Calu3 (cell line): ENCODE results near the gene SCN2B. TPM values are rescaled to one million over a fixed set of nuclear protein-coding genes. Genes with fewer than 3 reads are reported as not detected.

Experiments used
- BruUV-seq: library from RNA; stranded (reverse); fragments of 400-500 nt; replicated peaks from 2 replicates; lab custom pipeline; 2021; lab: Mats Ljungman, UMichigan
- CTCF ChIA-PET: fragments of 300-600 bp; sonication (Branson Sonifier 250); formaldehyde crosslinking; loops from one replicate; lab custom pipeline; 2022; ENCODE audit warnings: antibody characterized with exemption; lab: Charles Lee
- DNase-seq: peaks from one replicate; pipeline ENCODE4 v3.0.0; 2022
- H3K27ac Mint-ChIP-seq: one replicate; pipeline ENCODE4 v1.8.0; 2022; ENCODE audit warnings: mixed read lengths; ENCODE audit not compliant: unreplicated experiment
- H3K27me3 Mint-ChIP-seq: one replicate; pipeline ENCODE4 v1.8.0; 2022; ENCODE audit warnings: mixed read lengths; ENCODE audit not compliant: unreplicated experiment
- H3K36me3 Mint-ChIP-seq: one replicate; pipeline ENCODE4 v1.8.0; 2022; ENCODE audit warnings: mild to moderate bottlenecking, moderate library complexity, mixed read lengths; ENCODE audit not compliant: insufficient read depth, unreplicated experiment
- H3K4me1 Mint-ChIP-seq: one replicate; pipeline ENCODE4 v1.8.0; 2022; ENCODE audit warnings: mild to moderate bottlenecking, low read depth, mixed read lengths; ENCODE audit not compliant: unreplicated experiment
- H3K4me3 Mint-ChIP-seq: one replicate; pipeline ENCODE4 v1.8.0; 2022; ENCODE audit warnings: mild to moderate bottlenecking, low read depth, moderate library complexity, mixed read lengths; ENCODE audit not compliant: unreplicated experiment
- H3K9me3 Mint-ChIP-seq: one replicate; pipeline ENCODE4 v1.8.0; 2022; ENCODE audit warnings: low read depth, mixed read lengths; ENCODE audit not compliant: unreplicated experiment
- intact Hi-C: fragments of 100-400 bp; cut with micrococcal nuclease; formaldehyde crosslinking; loops from one replicate; pipeline ENCODE4 v1.10.0; 2022; ENCODE audit not compliant: unreplicated experiment
- total RNA-seq: library from RNA; stranded (reverse); gene quantifications from 2 replicates; pipeline ENCODE4 v1.2.3, GENCODE V29; 2022
- TF ChIP-seq, protein P1 (sequence below): fragments of 200-600 bp; IDR thresholded peaks from one replicate; pipeline ENCODE4 v1.8.0; 2022; ENCODE audit warnings: antibody characterized with exemption; ENCODE audit not compliant: unreplicated experiment

The SCN2B gene
- total RNA-seq, 1 experiment from 2014 or later, result not detected

GRCh38 chr11:118222437-118222836 lies 46.0 kb upstream of the SCN2B start:
- Mint-ChIP-seq H3K4me3 (no peak overlapping the region), H3K9me3 (no peaks in the 10 kb centered on the region), H3K4me1 (peaks cover 9% of the 10 kb centered on the region), H3K36me3 (peaks cover 4% of the 10 kb centered on the region), H3K27me3 (no peaks in the 10 kb centered on the region), H3K27ac (no peak overlapping the region)
- TF ChIP-seq, protein P1, sequence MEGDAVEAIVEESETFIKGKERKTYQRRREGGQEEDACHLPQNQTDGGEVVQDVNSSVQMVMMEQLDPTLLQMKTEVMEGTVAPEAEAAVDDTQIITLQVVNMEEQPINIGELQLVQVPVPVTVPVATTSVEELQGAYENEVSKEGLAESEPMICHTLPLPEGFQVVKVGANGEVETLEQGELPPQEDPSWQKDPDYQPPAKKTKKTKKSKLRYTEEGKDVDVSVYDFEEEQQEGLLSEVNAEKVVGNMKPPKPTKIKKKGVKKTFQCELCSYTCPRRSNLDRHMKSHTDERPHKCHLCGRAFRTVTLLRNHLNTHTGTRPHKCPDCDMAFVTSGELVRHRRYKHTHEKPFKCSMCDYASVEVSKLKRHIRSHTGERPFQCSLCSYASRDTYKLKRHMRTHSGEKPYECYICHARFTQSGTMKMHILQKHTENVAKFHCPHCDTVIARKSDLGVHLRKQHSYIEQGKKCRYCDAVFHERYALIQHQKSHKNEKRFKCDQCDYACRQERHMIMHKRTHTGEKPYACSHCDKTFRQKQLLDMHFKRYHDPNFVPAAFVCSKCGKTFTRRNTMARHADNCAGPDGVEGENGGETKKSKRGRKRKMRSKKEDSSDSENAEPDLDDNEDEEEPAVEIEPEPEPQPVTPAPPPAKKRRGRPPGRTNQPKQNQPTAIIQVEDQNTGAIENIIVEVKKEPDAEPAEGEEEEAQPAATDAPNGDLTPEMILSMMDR, result no peak
- intact Hi-C loops, result no loop called here
- CTCF ChIA-PET, result no interaction called here
- no TSS peak for BruUV-seq
- no peak for DNase-seq

DNA sequence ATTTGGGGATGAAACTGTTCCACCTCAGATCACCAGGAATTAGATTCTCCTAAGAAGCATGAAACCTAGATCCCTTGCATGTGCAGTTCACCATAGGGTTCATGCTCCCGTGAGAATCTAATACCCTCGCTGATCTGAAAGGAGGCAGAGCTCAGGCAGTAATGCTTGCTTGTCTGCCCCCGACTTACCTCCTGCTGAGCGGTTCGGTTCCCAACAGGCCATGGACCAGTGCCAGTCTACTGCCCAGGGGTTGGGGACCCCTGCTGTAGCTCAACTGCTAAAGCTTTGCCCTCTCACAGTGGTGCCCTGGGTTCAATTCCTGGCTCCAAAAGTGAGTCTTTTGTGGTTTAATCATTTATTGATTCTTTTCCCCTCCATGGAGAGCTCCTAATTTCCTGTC lies 45.0 kb upstream of the SCN2B start:
- CTCF ChIA-PET, result no interaction called here
- Mint-ChIP-seq H3K9me3 (no peaks in the 10 kb centered on the region), H3K27me3 (no peaks in the 10 kb centered on the region), H3K27ac (no peak overlapping the region), H3K36me3 (peaks cover 4% of the 10 kb centered on the region), H3K4me1 (peaks cover 9% of the 10 kb centered on the region), H3K4me3 (no peak overlapping the region)
- TF ChIP-seq, protein P1, result no peak
- no TSS peak for BruUV-seq
- intact Hi-C loops, result no loop called here
- no peak for DNase-seq

GRCh38 chr11:118219732-118220131 lies 43.3 kb upstream of the SCN2B start:
- BruUV-seq, result no TSS peak
- Mint-ChIP-seq H3K27me3 (no peaks in the 10 kb centered on the region), H3K4me1 (peaks cover 9% of the 10 kb centered on the region), H3K9me3 (no peaks in the 10 kb centered on the region), H3K36me3 (peaks cover 4% of the 10 kb centered on the region), H3K4me3 (no peak overlapping the region), H3K27ac (no peak overlapping the region)
- CTCF ChIA-PET, result no interaction called here
- TF ChIP-seq, protein P1, result no peak
- intact Hi-C loops, result no loop called here
- DNase-seq, result no peak

DNA sequence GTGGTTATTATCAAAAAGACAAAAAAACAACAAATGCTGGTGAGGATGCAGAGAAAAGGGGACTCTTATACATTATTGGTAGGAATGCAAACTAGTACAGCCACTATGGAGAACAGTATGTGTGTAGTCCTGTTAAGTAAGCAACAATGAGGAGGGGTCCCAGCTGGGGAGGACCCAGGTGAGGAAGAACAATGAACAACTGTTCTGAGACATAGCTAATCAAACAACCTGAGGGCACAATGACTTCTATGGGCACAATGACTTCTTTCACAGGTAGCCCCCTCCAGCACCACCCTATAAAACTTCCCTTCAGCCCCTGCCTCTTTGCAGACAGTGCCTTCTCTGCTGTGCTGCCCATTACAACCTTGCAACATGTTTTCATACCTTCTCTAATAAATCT lies 42.8 kb upstream of the SCN2B start:
- Mint-ChIP-seq H3K4me3 (no peak overlapping the region), H3K27ac (no peak overlapping the region)

More for the DNA sequence above, 42.8 kb upstream of the SCN2B start:
- no TSS peak for BruUV-seq
- CTCF ChIA-PET, result no interaction called here
- DNase-seq, result no peak
- TF ChIP-seq, protein P1, result no peak
- H3K36me3 Mint-ChIP-seq, result peaks cover 4% of the 10 kb centered on the region
- no peaks in the 10 kb centered on the region for H3K27me3 Mint-ChIP-seq
- peaks cover 11% of the 10 kb centered on the region for H3K4me1 Mint-ChIP-seq
- H3K9me3 Mint-ChIP-seq, result no peaks in the 10 kb centered on the region
- intact Hi-C loops, result no loop called here
